Activated T-cell treated with anti-CD3 and anti-CD28 coated beads, Interleukin-2, amount 50 U/mL, for 24 hours (primary cell): ENCODE data around the gene FAM241B.

Experiments used
- DNase-seq: peaks from one replicate; pipeline ENCODE4 v3.0.0-alpha.2; 2020
- H3K27ac Mint-ChIP-seq: 2 replicates; pipeline ENCODE4 v1.8.0; 2020; ENCODE audit warnings: mild to moderate bottlenecking, mixed read lengths
- H3K27me3 Mint-ChIP-seq: 2 replicates; pipeline ENCODE4 v1.8.0; 2020; ENCODE audit warnings: mixed read lengths
- H3K36me3 Mint-ChIP-seq: 2 replicates; pipeline ENCODE4 v1.8.0; 2020; ENCODE audit warnings: low read depth, mixed read lengths
- H3K4me1 Mint-ChIP-seq: 2 replicates; pipeline ENCODE4 v1.8.0; 2020; ENCODE audit warnings: low read depth, mixed read lengths
- H3K4me3 Mint-ChIP-seq: 2 replicates; pipeline ENCODE4 v1.8.0; 2020; ENCODE audit warnings: mild to moderate bottlenecking, moderate library complexity, mixed read lengths
- H3K9me3 Mint-ChIP-seq: 2 replicates; pipeline ENCODE4 v1.8.0; 2020; ENCODE audit warnings: mixed read lengths

Gene FAM241B

DNA sequence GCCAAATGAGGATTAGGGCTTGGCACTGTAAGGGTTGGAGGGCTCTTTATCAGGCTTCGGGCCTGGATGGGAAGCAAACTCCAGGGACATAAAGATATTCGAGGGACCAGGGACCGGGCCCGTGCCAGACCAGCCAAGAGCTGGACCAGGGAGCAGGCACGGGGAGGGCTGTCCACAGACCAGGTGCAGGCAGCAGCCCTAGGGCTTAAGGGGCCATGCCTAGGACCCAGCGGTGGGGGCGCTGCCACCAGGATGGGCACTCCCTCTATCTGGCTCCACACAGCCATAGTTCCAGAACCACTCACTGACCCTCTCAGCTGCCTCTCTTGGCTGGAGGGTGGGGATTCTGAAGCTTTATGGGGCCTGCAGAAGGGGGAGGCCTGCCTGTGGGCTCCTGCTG, 32.9 kb downstream of the FAM241B start:
- Mint-ChIP-seq H3K4me1 (no peaks in the 10 kb centered on the region), H3K36me3 (no peaks in the 10 kb centered on the region), H3K9me3 (no peaks in the 10 kb centered on the region), H3K4me3 (no peak overlapping the region), H3K27me3 (peaks cover 30% of the 10 kb centered on the region), H3K27ac (no peak overlapping the region)
- DNase-seq = no peak

DNA sequence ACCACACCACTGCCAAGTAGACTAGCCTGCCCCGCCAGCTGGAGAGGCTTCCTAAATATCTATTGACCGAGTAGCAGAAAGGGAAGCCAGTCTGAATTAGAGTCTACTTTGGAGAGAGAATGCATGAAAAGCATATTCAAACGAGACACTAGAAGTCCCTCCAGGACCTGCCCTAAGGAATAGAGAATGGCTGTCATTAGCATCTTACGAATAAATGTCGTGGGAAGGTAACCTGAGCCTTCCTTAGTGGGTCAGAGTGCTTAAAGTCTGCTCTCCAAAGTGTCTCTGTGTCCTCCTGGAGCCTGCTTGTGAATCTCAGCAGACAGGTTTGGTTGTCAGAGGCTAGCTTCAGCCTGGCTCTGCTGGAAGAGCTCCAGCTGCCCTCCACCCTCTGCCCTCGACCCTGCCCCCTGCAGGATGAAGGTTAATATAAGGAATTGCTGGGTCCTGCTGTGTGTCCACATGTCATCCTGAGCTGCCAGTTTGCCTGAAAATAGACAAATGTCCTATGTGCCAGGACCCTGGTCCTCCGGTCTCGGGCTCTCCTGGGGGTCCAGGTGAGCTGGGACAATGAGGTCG, 33.4 kb downstream of the FAM241B start:
- Mint-ChIP-seq H3K36me3 (no peaks in the 10 kb centered on the region), H3K27ac (no peak overlapping the region), H3K4me1 (no peaks in the 10 kb centered on the region), H3K27me3 (peaks cover 28% of the 10 kb centered on the region), H3K9me3 (no peaks in the 10 kb centered on the region), H3K4me3 (no peak overlapping the region)
- DNase-seq = no peak

DNA sequence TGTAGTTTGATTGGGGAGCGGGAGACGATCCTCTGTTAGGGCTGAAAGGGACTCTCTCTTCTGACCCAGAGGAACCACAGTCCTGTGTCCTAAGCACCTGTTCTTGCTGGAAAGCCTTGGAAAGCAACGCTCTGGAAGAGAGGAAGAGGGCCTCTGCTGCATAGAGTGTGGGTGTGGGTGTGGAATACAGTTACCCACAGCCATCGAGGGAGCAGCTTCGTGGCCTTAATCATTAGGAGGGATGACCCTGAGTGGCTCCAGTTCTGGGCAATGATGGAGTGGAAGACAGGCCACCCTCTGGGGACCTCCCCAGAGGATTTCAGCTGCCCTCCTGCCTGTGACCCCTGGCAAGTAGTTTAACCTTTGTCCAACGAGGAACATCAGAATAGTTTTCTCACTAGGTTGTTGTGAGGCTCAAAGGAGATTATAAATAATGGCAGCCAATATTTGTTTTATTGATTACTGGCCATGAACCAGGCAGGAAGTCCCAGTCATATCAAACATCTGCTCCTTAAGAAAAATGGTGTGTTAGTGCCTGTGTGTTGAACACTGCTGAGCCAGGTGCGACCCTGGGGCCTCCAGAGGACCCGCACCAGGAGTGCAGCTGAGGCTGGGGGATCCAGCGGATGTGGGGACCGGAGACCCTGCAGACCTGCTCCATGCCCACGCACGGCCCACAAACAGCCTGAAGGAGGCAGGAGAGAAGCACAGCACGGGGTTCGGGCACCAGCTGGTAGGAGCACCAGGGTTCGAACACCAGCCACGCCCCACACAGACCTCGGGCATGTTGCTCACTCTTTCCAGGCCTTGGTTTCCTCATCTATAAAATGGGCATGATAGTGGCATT, 35.6 kb downstream of the FAM241B start:
- no peaks in the 10 kb centered on the region for H3K36me3 Mint-ChIP-seq
- H3K27me3 Mint-ChIP-seq = peaks cover 40% of the 10 kb centered on the region
- H3K27ac Mint-ChIP-seq = no peak overlapping the region
- H3K9me3 Mint-ChIP-seq = no peaks in the 10 kb centered on the region
- no peak for DNase-seq
- no peak overlapping the region for H3K4me3 Mint-ChIP-seq
- H3K4me1 Mint-ChIP-seq = no peaks in the 10 kb centered on the region

DNA sequence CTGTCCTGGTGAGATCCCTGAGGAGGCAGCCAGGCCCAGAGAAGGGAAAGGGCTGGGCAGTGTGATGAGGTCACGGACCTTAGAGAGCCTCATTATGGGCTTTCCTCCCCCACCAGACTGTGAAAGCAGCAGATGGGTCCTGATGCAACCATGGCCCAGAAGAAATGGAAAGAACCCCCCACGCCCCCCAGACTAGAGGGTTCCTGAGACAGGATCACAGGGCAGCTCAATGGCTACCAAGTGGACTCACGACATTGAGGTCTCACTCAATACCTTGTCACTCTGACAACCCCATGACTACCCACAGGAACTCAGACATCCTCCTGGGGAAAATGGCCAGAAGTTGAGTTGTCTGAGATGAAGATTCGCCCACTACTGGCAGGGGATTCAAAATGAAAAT, 36.7 kb downstream of the FAM241B start:
- H3K27me3 Mint-ChIP-seq = peaks cover 44% of the 10 kb centered on the region
- no peak overlapping the region for H3K4me3 Mint-ChIP-seq
- no peak for DNase-seq
- H3K4me1 Mint-ChIP-seq = no peaks in the 10 kb centered on the region
- no peak overlapping the region for H3K27ac Mint-ChIP-seq
- H3K9me3 Mint-ChIP-seq = no peaks in the 10 kb centered on the region
- no peaks in the 10 kb centered on the region for H3K36me3 Mint-ChIP-seq

DNA sequence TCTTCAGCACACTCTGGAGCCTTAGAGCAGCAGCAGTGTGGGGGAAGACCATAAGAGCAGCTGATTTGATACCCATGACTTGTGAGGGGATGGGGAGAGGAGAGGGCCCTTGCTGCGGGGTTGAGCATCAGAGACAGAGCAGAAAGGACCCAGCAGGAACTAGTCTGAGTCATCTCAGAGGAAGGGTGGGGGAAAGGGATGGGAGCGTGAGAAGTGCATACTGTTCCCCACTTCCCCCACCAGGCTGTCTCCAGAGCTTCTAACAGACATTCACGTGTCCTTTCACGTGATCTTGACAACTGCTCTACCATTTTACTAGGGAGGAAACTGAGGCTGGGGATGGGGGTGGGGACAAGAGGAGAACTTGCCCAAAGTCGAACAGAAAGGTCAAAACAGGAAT, 38.7 kb downstream of the FAM241B start:
- no peaks in the 10 kb centered on the region for H3K9me3 Mint-ChIP-seq
- H3K4me1 Mint-ChIP-seq = no peaks in the 10 kb centered on the region
- no peaks in the 10 kb centered on the region for H3K36me3 Mint-ChIP-seq
- no peak for DNase-seq
- H3K27me3 Mint-ChIP-seq = peaks cover 52% of the 10 kb centered on the region
- no peak overlapping the region for H3K27ac Mint-ChIP-seq
- no peak overlapping the region for H3K4me3 Mint-ChIP-seq

DNA sequence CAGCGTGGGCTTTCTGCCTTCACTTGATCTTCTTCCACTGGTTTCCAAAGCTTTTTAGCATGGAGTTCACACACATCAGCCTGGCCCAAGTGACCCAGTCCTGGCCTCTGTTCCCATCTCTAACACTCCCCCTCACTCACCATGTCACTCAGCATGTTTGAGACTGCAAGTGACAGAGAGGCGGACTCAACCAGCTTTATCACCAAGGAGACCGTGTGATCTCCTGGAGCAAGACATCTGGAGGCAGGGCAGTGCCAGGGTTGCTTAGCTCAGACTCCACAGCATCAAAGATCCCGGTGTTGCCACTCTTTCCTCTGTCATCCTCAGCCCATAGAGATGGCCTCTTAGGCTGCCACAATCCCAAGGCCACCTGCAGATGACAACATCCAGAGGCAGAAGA, 39.4 kb downstream of the FAM241B start:
- H3K9me3 Mint-ChIP-seq = no peaks in the 10 kb centered on the region
- peaks cover 52% of the 10 kb centered on the region for H3K27me3 Mint-ChIP-seq
- no peak overlapping the region for H3K4me3 Mint-ChIP-seq
- H3K36me3 Mint-ChIP-seq = no peaks in the 10 kb centered on the region
- no peak overlapping the region for H3K27ac Mint-ChIP-seq
- no peak for DNase-seq
- H3K4me1 Mint-ChIP-seq = no peaks in the 10 kb centered on the region

DNA sequence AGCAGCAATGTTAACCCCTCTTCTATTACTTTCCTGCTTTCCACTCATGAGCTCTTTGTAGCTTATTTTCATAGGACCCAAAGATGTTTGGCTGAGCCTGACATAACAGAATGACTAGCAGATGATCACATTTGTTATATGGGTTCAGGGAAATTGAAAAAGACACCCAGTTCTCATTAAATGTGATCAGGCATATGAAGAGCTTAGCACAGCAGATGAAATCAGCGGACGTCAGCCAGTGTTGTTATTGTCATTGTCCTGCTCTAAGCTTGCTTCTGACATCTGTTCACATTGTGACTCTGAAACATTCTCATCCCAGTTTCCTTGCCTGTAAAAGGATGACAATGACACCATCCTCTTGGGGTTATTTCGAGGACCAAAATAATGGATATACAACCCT, 43.5 kb downstream of the FAM241B start:
- no peak overlapping the region for H3K27ac Mint-ChIP-seq
- no peaks in the 10 kb centered on the region for H3K4me1 Mint-ChIP-seq
- no peak for DNase-seq
- no peak overlapping the region for H3K4me3 Mint-ChIP-seq
- H3K27me3 Mint-ChIP-seq = peaks cover 43% of the 10 kb centered on the region
- no peaks in the 10 kb centered on the region for H3K36me3 Mint-ChIP-seq
- no peaks in the 10 kb centered on the region for H3K9me3 Mint-ChIP-seq

DNA sequence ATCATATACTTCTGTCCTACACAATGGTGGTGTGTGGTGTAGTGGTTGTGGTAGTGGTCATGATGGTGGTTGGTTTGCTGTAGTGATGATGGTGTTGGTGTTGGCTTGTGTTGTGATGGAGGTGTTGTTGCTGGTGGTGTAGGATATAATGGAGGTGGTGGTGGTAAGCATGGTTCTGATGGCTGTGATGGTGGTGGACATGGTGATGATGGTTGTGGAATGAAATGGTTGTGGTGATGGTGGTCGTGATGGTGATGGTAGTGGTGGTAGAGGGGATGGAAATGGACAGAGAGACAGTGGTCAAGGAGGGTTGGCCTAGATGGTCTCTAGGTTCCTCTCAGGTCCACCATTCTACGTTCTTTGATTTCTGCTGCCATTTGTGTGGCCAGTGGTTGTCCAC, 44.7 kb downstream of the FAM241B start:
- peaks cover 36% of the 10 kb centered on the region for H3K27me3 Mint-ChIP-seq
- no peak overlapping the region for H3K4me3 Mint-ChIP-seq
- H3K27ac Mint-ChIP-seq = no peak overlapping the region

DNA sequence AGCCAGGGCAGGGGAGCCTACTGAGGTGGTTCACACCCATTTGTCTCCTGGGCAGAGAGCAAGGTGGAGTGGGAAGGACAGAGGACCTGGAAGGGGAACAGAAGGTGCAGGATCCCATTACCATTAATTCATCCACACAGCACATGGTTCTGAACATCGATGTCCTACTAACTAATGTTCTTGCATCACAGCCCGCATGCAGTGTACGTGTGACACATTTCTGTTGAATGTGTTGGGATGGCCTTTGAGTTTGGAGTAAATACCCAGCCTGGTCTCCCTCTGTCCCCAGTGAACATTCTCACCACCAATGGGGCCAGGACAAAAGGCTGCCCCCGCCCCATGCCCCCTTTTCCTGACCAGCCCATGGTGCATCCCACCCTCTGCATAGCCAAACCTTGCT, 46.3 kb downstream of the FAM241B start:
- Mint-ChIP-seq H3K9me3 (no peaks in the 10 kb centered on the region), H3K36me3 (no peaks in the 10 kb centered on the region), H3K27me3 (peaks cover 35% of the 10 kb centered on the region), H3K27ac (no peak overlapping the region), H3K4me1 (no peaks in the 10 kb centered on the region), H3K4me3 (no peak overlapping the region)
- no peak for DNase-seq

More for the DNA sequence above, 44.7 kb downstream of the FAM241B start:
- no peak for DNase-seq
- H3K4me1 Mint-ChIP-seq = no peaks in the 10 kb centered on the region
- H3K36me3 Mint-ChIP-seq = no peaks in the 10 kb centered on the region
- no peaks in the 10 kb centered on the region for H3K9me3 Mint-ChIP-seq

DNA sequence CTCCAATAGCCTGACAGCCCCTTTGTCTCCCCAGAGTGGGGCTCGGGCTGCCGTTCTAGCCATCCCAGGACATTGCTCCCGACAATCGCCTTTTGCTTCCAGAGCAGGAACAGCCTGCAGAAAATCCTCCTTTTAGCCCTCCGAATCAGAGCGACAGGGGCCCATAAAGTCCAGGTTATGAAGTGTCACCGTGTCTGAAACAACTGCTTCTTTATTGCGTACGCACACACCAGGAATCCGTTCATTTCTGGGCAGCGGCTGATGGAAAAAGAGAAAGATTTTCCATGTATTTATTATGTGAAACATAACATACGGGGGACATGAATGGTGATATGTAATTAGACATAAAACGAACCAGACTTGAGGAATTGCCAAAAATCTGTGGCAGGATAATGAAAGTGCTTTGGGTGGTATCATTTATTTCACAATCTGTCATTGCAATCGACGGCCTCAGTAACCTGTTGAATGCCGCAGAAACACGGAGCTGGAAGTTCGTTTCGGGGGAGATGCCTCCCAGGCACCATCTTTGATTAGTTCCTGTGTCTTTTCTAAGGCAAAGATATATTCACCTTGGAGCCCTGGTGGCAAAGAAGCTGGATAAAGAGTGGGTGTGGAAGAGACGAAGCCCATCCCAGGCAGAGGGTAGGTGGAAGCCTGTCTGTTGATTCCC, 48.1 kb downstream of the FAM241B start:
- Mint-ChIP-seq H3K9me3 (no peaks in the 10 kb centered on the region), H3K4me1 (no peaks in the 10 kb centered on the region)
- DNase-seq = no peak

DNA sequence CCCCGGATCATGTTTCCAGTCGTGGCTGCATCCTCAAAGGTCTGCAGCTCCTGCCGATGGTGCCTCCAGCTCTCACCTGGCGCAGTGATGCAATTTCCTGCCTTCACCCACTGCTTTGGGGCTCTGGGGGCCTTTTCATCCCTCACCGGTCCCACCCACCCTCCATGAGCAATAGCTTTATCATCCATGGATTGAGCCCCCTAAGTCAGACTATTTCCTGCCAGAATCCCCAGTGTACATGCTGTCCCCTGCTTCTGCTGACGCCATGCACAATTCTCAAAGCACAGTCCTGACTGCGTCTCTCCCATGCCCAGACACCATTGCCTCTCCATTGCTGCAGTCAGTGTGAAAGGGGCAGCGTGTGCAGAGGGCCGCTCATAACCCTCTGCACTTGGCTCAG, 49.7 kb downstream of the FAM241B start:
- no peak overlapping the region for H3K27ac Mint-ChIP-seq
- H3K4me1 Mint-ChIP-seq = no peaks in the 10 kb centered on the region
- no peaks in the 10 kb centered on the region for H3K36me3 Mint-ChIP-seq
- H3K9me3 Mint-ChIP-seq = no peaks in the 10 kb centered on the region
- peaks cover 33% of the 10 kb centered on the region for H3K27me3 Mint-ChIP-seq
- H3K4me3 Mint-ChIP-seq = no peak overlapping the region
- no peak for DNase-seq

More for the DNA sequence above, 48.1 kb downstream of the FAM241B start:
- Mint-ChIP-seq H3K4me3 (no peak overlapping the region), H3K27ac (no peak overlapping the region), H3K36me3 (no peaks in the 10 kb centered on the region), H3K27me3 (peaks cover 36% of the 10 kb centered on the region)

DNA sequence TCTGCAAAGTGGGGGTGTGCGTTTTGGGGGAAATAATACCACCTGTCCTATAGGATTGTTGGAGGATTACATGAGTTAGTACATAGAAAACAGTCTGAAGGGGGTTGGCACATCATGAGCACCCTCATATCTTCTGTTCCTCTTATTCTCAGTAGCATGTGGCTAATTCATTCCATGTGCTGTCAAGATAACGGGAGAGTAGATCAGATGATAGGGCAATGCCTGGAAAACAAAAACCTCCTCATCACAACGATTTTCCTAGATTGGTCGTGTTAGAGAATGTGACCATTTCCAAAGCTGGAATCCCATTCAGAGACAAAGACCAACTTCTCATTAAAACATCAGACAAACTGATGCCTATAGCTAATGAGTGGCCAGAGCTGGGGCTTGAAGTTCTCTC, 50.6 kb downstream of the FAM241B start:
- no peak overlapping the region for H3K4me3 Mint-ChIP-seq
- no peaks in the 10 kb centered on the region for H3K4me1 Mint-ChIP-seq
- DNase-seq = no peak
- H3K36me3 Mint-ChIP-seq = no peaks in the 10 kb centered on the region
- no peak overlapping the region for H3K27ac Mint-ChIP-seq
- H3K9me3 Mint-ChIP-seq = no peaks in the 10 kb centered on the region
- H3K27me3 Mint-ChIP-seq = peaks cover 33% of the 10 kb centered on the region

DNA sequence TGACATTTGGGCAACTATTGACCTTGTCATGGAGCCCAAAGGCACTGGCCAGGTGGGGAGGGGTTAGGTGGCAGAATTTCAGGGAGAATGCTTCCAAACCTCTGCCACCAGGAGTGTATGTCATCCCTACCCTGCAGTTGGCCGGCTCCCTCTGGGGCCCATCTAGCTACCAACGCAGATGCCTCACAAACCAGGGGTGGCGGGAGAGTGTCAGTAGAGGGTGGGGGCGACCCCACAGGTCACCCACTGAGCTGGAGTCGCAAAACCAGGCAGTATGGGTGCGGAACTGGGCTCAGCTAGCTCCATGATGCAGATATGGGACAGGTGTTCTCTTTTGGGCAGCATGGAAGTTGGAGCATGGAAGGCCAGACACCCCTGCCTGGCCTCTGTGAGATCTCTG, 51.4 kb downstream of the FAM241B start:
- Mint-ChIP-seq H3K27ac (no peak overlapping the region), H3K4me1 (no peaks in the 10 kb centered on the region), H3K4me3 (no peak overlapping the region), H3K9me3 (no peaks in the 10 kb centered on the region), H3K36me3 (no peaks in the 10 kb centered on the region), H3K27me3 (peaks cover 33% of the 10 kb centered on the region)
- DNase-seq = no peak

DNA sequence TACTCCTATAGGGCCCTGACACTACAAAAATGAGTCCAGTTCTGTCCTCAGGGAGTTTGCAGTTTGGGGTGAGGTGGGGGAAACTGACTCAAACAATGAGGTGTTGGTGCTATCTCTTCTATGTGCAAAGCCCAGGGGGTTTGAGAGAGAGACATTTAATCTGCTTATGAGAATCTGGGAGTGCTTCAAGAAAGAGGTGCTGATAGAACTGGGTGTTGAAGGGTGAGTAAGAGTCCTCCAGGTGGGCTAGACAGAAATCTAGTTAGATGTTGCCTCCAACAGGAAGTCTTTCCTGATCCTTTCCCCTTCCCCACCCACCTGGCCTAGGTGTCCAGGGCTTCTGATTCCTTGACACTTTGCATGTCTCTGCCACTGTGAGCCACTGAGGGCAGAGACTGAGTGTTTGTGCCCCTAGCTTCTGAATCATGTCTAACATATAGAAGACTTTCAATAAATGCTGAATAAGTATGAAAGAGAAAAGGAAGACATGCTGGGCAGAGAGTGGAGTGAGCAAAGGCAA, 53.0 kb downstream of the FAM241B start:
- H3K27ac Mint-ChIP-seq = no peak overlapping the region
- no peaks in the 10 kb centered on the region for H3K4me1 Mint-ChIP-seq
- DNase-seq = no peak
- H3K27me3 Mint-ChIP-seq = peaks cover 23% of the 10 kb centered on the region
- no peak overlapping the region for H3K4me3 Mint-ChIP-seq
- H3K9me3 Mint-ChIP-seq = no peaks in the 10 kb centered on the region
- H3K36me3 Mint-ChIP-seq = no peaks in the 10 kb centered on the region
